Activated T-helper 1 cell treated with Interleukin-2 at 50 U/mL for 16 hours (primary cell): ENCODE data around the gene TM9SF4.
"Not testable (repeated sequence)": the region's sequence is repeated elsewhere in the genome, so short reads cannot be mapped to it uniquely, and the experiment has no call there.

Experiments used
- DNase-seq: peaks from one replicate; pipeline ENCODE4 v3.0.0-alpha.2; 2020; ENCODE audit warnings: low read depth

TM9SF4 gene

GRCh38 chr20:32158943-32159660 is 49.6 kb downstream of the TM9SF4 start:
- no peak for DNase-seq

GRCh38 chr20:32159766-32160221 is 50.3 kb downstream of the TM9SF4 start:
- no peak for DNase-seq

GRCh38 chr20:32160341-32160740 is 50.8 kb downstream of the TM9SF4 start:
- no peak for DNase-seq

- no peak for DNase-seq
These were observed 52.8 kb downstream of the TM9SF4 start for GRCh38 chr20:32162351-32162750.

GRCh38 chr20:32163951-32164350 is 54.4 kb downstream of the TM9SF4 start:
- DNase-seq, result no peak

- DNase-seq, result no peak
These were observed 55.6 kb downstream of the TM9SF4 start for GRCh38 chr20:32164984-32165735.

GRCh38 chr20:32165836-32166545 is 56.5 kb downstream of the TM9SF4 start:
- DNase-seq, result no peak

GRCh38 chr20:32167552-32167951 is 58.0 kb downstream of the TM9SF4 start:
- DNase-seq, result no peak

GRCh38 chr20:32168184-32168910 is 58.8 kb downstream of the TM9SF4 start:
- DNase-seq, result no peak

GRCh38 chr20:32177696-32178095 is 68.2 kb downstream of the TM9SF4 start:
- DNase-seq, result not testable (repeated sequence)

GRCh38 chr20:32179515-32179914 is 70.0 kb downstream of the TM9SF4 start:
- no peak for DNase-seq

- DNase-seq, result no peak
These were observed 70.4 kb downstream of the TM9SF4 start for GRCh38 chr20:32179934-32180333.

GRCh38 chr20:32181606-32182005 is 72.1 kb downstream of the TM9SF4 start:
- DNase-seq, result no peak

GRCh38 chr20:32183947-32184635 is 74.6 kb downstream of the TM9SF4 start:
- DNase-seq, result no peak

GRCh38 chr20:32184961-32185603 is 75.6 kb downstream of the TM9SF4 start:
- DNase-seq, result no peak

- no peak for DNase-seq
These were observed 77.0 kb downstream of the TM9SF4 start for GRCh38 chr20:32186506-32186905.

GRCh38 chr20:32188376-32189122 is 79.0 kb downstream of the TM9SF4 start:
- DNase-seq, result no peak

- DNase-seq, result no peak
These were observed 79.6 kb downstream of the TM9SF4 start for GRCh38 chr20:32189123-32189410.

- DNase-seq, result peak; percentile 16
These were observed 80.4 kb downstream of the TM9SF4 start for GRCh38 chr20:32189691-32190615.
